IPS-NIHi7 (cell line): ENCODE results near the gene FABP6.
"Not testable (repeated sequence)": the region's sequence is repeated elsewhere in the genome, so short reads cannot be mapped to it uniquely, and the experiment has no call there.

Experiments used
- DNase-seq: peaks from one replicate; pipeline ENCODE4 v3.0.0; 2012; ENCODE audit warnings: mixed read lengths; ENCODE audit errors: extremely low spot score

The FABP6 gene

DNA sequence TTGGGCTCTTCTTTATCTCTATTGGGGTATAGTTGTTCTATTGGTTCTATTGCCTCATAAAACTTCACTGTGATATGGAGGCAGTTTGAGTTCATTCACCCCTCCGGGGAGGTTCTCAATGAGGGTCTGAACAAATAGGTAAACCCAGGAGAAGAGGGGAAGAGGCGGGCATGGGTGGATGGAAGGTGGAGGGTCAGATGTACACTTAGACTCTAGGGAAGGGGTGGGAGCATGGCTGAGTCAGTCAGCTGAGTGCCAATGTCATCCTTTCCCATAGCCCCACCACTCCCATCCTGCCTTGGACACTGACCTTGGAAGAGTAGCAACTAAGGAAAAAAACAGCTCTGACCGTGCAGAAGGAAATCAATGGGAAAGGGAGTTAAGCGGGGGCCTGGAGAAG is 9.9 kb upstream of the FABP6 start:
- DNase-seq: no peak

DNA sequence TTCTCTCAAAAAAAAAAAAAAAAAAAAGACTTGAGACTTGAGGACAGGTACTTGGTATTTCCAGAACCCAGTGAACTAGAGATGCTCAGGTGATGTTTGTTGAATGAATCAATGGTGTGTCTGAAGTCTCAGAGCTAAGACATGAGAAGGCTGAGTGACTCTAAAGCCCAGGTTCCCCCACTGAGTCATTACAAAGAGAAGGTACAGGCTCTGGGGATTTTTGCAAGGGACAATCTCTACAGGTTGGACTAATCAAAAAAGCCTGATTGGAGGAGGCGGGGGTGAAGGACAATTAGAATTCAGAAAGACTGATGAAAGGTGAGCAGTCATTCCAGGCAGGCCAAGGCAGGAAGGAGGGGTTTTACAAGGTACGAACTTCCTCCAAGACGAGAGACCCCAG is 8.2 kb upstream of the FABP6 start:
- DNase-seq: no peak

DNA sequence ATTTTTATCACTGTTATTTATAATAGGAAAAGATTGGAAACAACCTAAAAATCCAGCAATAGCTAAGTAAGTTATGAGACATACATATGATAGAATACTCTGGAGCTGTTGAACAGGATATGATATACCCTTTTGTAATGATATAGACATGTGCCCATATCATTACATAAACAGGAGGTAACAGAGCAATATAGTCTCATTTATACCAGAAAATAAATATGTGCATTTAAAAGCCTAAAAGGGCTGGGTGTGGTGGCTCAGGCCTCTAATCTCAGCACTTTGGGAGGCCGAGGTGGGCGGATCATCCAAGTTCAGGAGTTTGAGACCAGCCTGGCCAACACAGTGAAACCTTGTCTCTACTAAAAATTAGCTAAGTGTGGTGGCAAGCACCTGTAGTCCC is 2.3 kb upstream of the FABP6 start:
- DNase-seq: no peak

DNA sequence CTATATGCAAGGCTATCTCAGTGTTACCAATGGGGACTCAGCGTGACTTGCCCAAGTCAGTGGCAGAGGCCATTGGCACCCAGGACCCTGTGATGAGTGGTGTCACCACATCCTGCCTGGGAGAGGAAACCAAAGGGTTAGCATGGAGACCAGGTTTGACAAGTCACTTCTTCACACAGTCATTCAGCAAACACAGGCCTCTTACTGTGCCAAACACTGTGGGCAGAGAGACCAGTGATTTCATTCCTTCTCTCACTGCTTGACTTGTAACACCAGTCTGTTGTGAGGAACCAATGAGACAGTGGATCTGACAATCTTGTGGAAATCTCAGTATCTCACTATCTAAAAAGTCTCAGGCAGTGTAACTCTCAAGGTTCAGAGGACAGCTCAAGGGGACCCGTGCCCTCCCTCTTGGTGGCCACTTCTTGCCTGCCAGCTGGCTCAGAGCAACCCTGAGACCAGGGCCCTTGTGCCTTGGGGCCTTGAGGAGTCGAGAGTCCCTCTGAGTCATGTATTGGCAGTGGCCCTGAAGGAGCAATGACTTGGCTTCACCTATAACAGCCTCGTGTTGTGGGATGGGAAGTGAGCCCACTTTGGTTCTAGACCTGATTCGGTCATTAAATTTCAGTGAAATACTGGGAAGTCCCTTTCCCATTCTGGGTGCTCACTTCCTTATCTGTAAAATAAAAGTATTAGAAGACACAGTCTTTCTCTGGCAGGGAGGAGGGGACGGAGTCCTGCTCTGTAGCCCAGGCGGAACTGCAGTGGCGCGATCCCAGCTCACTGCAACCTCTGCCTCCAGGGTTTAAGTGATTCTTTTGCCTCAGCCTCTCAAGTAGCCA is 1.6 kb downstream of the FABP6 start:
- no peak for DNase-seq

GRCh38 chr5:160231783-160232342 is 2.6 kb downstream of the FABP6 start:
- DNase-seq: no peak

DNA sequence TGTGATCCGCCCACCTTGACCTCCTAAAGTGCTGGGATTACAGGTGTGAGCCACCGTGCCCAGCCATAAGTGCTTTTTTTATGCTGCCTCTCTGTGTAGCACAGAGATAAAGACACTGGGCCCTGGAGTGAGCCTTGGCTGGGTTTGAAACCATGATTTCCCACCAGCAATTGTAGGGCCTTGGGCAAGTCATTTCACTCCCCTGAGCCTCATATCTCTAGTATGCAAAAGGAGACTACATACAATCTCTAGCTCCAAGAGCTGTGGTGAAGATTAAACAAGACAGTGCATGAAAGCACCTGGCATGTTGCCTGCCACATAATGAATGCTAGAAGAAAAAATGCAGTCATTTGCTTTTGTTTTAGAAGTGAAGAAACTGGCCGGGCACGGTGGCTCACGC is 3.9 kb downstream of the FABP6 start:
- DNase-seq: no peak

GRCh38 chr5:160235731-160236130 is 6.4 kb downstream of the FABP6 start:
- no peak for DNase-seq

DNA sequence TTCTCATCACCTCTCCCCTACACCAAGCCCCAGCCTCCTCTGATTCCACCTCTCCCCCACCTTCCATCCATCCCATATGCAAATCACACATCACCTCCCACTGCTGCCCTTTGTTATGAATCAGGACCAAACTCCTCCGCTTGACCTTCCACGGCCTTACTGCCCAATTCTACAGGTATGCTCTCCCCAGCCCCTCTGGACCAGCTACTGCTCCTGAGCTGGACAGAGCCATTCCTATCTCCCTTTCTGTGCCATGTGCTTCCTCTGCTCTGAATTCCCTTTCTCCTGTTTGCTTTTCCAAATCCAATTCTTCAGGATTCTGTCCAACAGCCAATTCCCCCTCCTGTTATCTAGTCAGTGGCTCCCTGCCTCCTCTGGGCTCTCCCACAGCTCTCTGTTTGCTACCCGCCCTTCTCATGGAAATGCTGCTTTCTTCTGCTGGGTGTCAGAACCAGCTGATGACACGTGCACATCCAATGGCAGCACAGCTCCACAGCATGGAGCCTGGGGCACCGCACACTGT is 8.3 kb downstream of the FABP6 start:
- DNase-seq: peak; percentile 64

DNA sequence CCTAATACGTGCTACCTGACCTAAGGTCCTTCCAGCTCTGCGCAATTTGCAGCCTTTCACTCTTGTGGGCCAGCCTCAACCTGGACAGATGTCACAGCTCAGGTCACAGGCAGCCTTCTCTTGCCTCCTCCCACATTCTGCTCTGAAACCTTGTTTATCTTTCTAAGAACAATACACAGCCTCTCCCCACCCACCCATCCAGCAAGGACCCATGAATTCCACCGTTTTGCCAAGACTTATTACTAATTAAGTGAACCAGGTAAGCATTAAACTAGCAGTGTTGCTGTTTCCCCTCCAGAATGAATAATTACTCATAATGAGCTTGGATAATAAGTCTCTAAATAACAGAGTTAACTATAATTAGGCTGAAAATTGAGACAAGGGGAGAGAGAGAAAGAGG is 11.0 kb downstream of the FABP6 start:
- no peak for DNase-seq

DNA sequence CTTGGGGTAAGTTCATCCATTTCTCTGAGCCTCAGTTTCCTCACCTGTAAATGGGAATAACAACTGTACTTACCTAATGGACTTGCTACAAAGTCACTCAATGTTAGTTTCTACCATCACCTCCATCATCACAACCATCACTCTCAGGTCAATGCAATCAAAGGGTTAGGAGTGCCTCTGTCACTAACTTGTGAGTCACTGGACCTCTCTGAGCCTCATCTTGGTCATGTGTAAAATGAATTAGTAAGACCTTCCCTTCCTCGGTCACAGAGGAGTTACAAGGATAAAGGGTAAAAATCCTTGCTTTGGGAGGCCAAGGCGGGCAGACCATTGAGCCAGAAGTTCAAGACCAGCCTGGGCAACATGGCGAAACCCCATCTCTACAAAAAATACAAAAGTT is 12.8 kb downstream of the FABP6 start:
- no peak for DNase-seq

DNA sequence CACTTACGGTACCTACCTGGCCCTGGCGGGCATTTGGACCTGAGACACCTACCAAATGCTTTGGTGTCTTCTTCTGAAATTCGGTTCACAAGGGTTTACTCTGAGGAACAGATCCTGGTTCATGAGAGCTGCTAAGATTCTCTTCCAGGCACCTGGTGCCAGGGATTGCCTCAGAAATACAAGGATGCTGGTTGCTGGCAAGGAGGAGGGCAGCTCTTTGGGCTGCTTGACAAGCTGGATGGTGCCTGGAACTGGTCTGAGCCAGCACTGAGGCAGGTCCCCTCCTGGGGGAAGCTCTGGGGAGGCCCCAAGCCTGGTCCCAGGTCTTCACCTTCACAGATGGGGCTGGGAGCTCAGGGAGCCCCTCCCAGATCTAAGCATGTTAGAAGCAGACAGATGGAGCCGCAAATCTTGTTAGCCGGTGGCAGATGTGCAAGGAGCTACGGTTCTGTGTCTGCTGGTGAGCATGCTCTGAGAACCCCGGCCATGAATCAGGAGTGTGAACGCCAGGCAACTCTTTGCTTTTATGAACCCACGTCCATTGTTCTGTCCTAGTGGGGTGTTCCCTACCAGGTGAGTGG is 16.3 kb downstream of the FABP6 start:
- DNase-seq: no peak

DNA sequence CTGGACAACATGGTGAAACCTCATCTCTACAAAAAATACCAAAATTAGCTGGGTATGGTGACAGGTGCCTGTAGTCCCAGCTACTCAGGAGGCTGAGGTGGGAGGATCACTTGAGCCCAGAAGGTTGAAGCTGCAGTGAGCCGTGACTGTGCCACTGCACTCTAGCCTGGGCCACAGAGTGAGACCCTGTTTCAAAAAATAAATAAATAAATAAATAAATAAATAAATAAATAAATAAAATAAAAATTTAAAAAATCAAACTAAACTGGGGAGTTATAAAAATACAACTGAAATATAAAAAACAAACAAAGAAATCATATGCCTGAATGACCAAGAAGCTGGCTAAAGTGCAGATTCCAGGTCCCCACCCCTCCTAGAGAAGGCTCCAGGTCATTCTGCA is 20.3 kb downstream of the FABP6 start:
- not testable (repeated sequence) for DNase-seq

DNA sequence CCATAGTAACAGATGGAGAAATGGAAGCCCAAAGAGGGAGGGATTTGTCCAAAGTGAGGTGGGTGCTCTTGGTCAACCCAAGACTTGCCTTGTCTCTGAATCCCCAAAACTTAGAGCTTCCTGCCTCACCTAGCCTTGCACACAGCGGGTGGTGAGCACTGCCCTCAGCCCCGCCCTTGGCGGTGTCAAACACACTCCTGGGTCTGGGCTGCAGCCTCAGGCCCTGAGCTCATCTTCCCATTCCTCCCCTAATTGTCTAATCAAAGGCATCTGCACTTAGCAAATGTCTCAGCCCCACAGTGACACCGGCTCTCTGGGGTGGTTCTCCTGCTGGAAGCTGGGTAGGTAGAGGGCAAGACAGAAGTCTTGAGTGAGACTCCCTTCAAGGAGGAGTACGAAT is 20.9 kb downstream of the FABP6 start:
- no peak for DNase-seq

- DNase-seq: no peak
Observed at GRCh38 chr5:160250826-160251225, 21.5 kb downstream of the FABP6 start.

DNA sequence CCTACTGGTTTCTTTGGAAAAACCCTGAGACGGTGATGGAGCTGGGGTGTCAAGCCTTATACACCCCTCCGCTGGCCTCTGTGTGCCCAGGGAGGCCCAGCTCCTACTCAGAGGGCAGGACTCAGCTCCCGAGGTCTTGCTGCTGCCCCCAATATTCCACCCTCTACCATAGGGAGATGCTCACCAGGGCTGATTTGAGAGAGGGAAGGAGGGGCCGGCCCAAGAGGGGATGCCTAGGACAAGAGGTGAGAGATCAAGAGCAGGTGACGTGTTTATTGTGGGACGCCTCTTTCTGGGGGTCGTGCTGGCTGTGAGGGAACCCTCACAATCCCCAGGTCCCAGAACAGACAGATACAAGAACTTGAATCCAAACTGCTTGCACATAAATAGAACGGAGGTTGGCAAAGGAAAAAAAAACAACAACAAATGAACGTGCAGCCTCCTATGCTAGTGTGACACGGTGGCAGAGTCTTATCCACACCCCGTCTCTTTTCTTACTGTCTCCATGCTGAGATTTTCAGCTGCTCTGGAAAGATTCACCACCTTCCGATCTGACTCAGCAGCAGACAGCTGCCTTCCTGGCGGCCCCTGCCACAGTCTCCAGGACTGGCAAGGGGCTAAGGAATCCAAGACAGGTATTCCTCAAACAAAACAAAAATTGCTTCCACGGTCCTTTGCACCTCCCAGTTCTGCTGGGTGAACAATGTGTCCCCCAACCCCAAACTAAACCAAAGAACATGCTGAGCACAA is 22.3 kb downstream of the FABP6 start:
- DNase-seq: no peak

DNA sequence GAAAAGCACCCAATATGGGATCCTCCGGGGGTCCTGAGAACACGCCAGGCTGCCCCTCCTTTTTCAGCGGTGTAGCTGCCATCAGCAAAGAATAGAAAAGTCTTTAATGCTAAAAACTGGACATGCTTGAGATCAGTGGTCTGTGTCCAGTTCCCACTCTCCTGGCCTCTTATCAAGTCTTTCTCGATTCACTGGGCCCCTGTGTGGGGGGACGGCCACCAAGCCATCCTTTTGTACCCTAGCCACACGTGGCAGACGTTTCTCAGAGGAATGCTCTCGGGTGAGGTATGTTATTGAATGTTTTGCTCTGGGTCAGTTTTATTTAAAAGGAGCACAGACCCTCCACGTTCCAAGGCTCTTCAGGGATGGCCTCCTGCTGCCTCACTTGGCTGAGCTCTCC is 23.6 kb downstream of the FABP6 start:
- no peak for DNase-seq

DNA sequence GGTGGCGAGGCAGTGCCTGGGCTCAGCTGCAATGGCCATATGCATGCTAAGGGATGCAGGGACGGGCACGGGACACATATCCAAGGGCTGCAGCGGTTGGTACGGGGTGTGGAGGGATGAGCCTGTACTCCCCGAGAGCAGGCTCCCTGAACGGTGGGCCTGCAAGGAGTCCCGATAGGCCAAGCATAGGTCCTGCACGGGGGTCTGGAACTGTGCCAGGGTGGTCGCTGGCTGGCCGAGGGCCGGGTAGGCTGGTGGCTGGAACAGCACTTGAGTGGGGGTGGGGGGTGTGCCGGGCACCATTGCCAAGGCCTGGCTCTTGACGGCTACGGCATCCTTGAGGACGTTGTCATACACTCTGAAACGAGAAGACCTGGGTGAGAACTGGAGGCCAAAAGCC is 24.1 kb downstream of the FABP6 start:
- DNase-seq: no peak

DNA sequence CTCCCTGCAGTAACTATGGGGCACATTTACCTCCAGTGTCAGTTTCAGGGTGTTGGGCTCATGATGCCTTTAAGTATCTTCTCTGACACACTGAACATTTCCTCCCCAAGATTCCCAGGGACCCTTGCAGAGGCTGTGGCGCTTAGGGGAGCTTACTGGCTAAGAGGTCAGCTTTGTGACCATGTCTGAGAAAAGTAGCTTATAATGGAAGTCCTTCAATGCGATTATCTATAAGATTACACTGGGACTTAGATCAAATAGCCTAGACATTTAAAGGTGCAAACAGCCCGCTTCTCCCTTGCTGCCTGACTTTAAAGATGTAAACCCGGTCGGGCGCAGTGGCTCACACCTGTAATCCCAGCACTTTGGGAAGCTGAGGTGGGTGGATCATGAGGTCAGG is 25.4 kb downstream of the FABP6 start:
- DNase-seq: no peak

GRCh38 chr5:160259341-160259740 is 30.0 kb downstream of the FABP6 start:
- no peak for DNase-seq

DNA sequence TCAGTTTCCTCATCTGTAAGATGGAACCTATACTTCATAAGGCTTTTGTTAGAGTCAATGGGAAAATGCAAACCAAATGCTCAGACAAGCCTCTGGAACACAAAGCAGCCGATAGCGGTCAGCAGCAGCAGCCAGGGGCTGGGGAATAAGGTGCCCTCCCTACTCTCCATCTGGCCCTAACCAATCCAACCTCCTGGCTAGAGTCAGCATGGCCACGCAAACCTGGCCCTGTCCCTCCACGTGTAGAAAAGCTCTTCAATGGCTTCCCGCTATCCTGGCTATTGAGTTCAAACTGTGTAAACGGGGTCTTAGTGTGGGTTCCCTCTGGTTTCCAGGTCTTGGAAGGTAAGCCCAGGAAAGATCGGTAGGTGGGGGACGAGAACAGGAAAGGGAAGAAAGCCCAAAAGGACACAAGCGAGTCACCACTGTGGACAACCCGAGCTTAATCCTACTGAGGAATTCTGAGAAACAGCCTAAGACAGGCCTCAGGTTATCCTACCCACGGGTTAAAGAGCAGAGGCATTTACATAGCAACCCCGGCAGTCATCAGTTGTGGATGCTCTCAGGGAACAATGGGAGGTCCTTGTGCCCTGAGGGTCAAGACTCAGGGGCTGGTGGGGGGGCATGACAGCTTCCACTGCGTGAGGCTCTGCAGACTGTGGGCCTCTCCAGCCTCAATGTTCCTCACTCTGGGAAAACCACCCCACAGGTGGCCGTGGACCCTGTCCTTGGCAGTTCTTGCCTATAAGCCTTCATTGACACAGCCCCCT is 30.9 kb downstream of the FABP6 start:
- DNase-seq: no peak
